HG03439 (cell line): ENCODE data around the gene LRGUK.
"Not testable (repeated sequence)": the region's sequence is repeated elsewhere in the genome, so short reads cannot be mapped to it uniquely, and the experiment has no call there.

Source experiments
- ATAC-seq: cut with Tn5 transposase; IDR thresholded peaks from one replicate; pipeline ENCODE4 v1.9.1; 2021; ENCODE audit warnings: mild to moderate bottlenecking, moderate library complexity; ENCODE audit not compliant: unreplicated experiment

LRGUK gene

GRCh38 chr7:134126966-134127848 lies at the start of gene LRGUK:
TSS of gene LRGUK (plus strand) at chr7:134127340. CDS start at chr7:134127368, 28 bp downstream.
- peak; percentile 100 for ATAC-seq

GRCh38 chr7:134077560-134077959 lies 49.6 kb upstream of the LRGUK start:
- ATAC-seq: not testable (repeated sequence)

GRCh38 chr7:134078991-134079390 lies 48.1 kb upstream of the LRGUK start:
- no peak for ATAC-seq

- no peak for ATAC-seq
Observed at GRCh38 chr7:134081695-134082094, 45.4 kb upstream of the LRGUK start.

GRCh38 chr7:134083766-134084487 lies 43.2 kb upstream of the LRGUK start:
- no peak for ATAC-seq

- no peak for ATAC-seq
Observed at GRCh38 chr7:134084488-134085144, 42.5 kb upstream of the LRGUK start.

GRCh38 chr7:134085311-134085710 lies 41.8 kb upstream of the LRGUK start:
- ATAC-seq: no peak

- no peak for ATAC-seq
Observed at GRCh38 chr7:134086998-134087735, 40.0 kb upstream of the LRGUK start.

- no peak for ATAC-seq
Observed at GRCh38 chr7:134088199-134088598, 38.9 kb upstream of the LRGUK start.

GRCh38 chr7:134089446-134089845 lies 37.7 kb upstream of the LRGUK start:
- ATAC-seq: no peak

GRCh38 chr7:134098072-134098471 lies 29.1 kb upstream of the LRGUK start:
- ATAC-seq: no peak

GRCh38 chr7:134101716-134102115 lies 25.4 kb upstream of the LRGUK start:
- ATAC-seq: no peak

GRCh38 chr7:134104166-134104565 lies 23.0 kb upstream of the LRGUK start:
- ATAC-seq: no peak

GRCh38 chr7:134105841-134106240 lies 21.3 kb upstream of the LRGUK start:
- ATAC-seq: no peak

- ATAC-seq: no peak
Observed at GRCh38 chr7:134108802-134109201, 18.3 kb upstream of the LRGUK start.

- ATAC-seq: no peak
Observed at GRCh38 chr7:134113655-134114054, 13.5 kb upstream of the LRGUK start.

GRCh38 chr7:134114992-134115391 lies 12.1 kb upstream of the LRGUK start:
- ATAC-seq: no peak

- ATAC-seq: no peak
Observed at GRCh38 chr7:134120405-134120804, 6.7 kb upstream of the LRGUK start.

- no peak for ATAC-seq
Observed at GRCh38 chr7:134121632-134122139, 5.5 kb upstream of the LRGUK start.

- no peak for ATAC-seq
Observed at GRCh38 chr7:134122980-134123379, 4.2 kb upstream of the LRGUK start.

GRCh38 chr7:134126146-134126545 lies 994 bp upstream of the LRGUK start:
- ATAC-seq: no peak
